AML-193 (cell line): Measurements from ENCODE around the gene SIX3.

Experiments used
- DNase-seq, 2 experiments: peaks; one replicate each; lab custom pipeline; 2025; lab: John Stamatoyannopoulos, UW

The SIX3 gene

GRCh38 chr2:44941551-44942234 is at the start of gene SIX3:
SIX3 (plus strand) TSS chr2:44941702; CDS start chr2:44942105, 403 bp downstream.
- no peak for DNase-seq

DNA sequence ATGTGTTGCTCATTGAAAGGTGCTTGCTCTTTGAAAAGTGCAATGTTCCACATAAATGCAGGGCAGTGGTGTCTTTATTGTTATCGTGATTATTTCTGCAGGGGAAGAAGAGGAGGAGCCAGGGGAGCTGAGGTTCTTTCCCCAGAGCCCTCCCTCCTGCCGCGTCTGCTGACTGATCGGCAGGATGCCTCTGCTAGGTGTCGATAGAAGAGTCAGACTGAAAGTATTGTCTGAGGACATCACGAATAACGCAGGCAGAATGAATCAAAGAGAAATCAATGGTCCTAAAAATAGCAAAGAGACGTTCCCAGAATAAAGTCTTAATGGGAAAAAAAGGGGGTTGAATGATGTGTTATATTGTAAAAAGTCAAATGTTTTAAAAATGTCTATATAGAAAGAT is 47.4 kb upstream of the SIX3 start:
- DNase-seq: no peak

GRCh38 chr2:44895061-44895460 is 46.4 kb upstream of the SIX3 start:
- no peak for DNase-seq

DNA sequence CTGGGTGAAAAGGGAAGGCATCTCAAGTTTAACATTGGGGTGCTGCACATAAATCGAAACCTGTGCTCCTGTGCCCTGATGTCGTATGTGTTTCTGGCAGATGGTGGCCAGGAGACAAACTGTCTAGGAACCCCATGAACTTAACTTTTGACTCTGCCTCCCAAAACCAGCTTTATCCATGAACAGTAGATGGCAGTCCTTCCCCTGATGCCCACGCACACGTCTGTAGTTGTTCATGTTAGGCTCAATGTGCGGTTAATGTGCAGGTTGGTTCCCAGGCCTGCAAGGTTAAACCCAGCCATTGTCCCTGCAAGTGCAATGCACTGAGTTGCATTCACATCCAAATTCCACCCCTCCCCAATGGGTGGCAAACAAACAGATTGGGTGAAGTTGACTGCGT is 44.1 kb upstream of the SIX3 start:
- DNase-seq: no peak

DNA sequence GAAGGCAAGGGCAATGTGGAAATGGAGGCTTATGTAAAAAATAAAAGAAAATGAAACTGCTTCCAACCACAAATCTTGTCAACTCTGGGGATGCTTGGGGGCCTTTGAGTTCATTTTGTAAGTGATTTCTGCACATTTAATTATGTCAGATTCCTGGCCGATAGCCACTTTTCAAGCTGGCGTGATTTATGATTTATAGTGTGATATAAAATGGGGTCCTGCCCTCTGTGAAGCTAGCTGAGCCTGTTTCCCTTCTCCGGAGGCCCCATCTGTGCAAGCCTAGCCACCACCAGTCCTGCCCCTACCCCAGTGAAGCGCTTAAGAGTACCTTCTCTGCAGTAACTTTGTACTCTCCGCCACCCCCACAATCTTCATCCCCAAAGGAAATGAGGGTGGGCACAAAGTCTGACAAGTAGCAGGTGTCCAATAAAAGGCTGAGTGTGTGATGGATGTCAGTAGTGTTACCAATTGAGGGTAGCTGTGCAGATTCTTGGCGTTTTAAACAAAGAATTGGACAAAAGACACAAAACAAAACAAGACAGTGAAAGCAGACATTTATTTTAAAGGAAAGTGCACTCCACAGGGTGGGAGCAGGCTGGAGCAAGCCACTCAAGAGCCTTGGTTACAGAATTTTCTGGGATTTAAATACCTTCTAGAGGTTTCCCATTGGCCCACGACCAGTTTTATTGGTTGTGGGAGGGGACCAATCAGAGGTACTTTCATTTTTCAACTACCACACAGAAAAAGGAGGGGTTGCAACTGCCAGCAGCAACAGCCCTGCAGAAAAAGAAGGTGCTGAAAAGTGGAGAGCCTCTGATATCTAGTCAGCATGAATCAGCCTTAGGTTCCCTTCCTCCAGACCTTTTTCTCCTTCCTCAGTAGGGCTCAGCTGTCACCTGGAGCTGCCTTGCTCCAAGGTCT is 39.0 kb upstream of the SIX3 start:
- no peak for DNase-seq

DNA sequence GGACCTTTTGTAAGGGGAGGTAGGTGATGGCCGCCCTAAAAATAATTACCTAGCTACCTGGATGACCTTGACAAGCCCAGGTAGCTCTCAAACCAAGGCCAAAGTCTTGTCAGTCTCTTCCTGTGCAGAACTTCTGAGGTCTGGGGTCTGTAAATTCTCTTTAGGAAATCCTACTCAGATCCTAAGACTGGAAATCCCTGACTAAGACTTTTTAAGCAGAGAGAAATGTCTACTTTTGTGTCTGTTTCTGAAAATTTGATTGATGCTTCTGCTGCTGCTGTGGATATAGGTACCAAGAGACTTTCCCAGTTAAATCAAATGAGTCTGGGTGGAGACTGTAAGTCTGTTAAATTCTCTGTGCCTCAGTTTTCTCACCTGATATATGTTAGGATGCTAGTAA is 36.9 kb upstream of the SIX3 start:
- no peak for DNase-seq

GRCh38 chr2:44906972-44907371 is 34.5 kb upstream of the SIX3 start:
- DNase-seq: no peak

DNA sequence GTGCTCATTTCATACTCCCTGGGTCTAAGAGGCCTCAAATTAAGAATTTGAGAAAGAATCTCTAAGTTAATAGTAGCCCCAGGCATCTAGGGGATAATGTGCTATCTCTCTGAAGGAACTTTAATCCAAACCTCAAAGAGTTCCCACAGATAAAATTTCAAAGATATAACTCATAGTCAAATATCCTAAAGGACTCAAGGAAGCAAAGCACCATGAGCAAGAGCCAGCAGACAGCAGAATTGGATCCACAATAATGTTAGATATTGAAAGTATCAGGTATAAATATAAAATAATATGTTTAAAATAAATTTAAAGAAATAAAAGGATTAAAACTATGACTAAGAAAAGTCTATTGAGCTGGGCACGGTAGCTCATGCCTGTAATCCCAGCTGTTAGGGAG is 31.7 kb upstream of the SIX3 start:
- DNase-seq: no peak

DNA sequence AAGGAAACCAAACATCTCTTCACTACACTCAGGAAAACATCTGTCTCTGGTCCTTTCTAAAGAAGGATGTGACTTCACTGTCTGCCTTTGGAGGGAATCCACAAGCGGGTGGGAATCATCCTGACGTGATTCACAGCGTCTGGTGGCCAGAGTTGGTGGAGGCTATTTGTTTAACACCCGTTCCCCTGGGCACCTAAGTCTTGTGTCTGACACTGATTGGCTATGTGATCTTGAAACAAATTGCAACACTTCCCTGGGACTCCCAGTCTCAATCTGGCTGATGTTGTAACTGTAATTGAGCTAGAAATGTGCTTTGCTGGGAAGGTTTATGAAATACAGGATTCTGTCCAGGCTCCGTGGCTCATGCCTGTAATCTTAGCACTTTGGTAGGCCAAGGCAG is 28.8 kb upstream of the SIX3 start:
- DNase-seq: no peak

GRCh38 chr2:44916291-44916690 is 25.2 kb upstream of the SIX3 start:
- no peak for DNase-seq

GRCh38 chr2:44918095-44918775 is 23.3 kb upstream of the SIX3 start:
- no peak for DNase-seq

DNA sequence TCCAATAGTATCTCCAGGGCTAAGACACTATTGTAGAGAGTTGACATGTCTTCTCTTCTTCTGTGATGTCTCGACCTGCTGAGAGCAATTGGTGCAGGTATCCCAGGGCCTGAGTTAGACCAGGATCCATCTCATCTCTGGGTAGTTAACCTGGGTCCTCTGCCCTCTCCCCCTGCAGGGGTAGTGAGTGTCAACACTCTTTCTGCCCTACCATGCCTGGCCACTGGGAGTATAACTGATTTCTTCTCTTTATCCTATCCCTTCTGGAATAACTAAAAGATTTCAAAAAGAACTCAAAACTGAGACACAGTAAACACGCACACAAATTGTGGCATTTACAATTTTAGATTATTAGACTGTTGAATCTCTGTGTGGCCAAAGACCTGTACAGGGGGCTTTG is 20.8 kb upstream of the SIX3 start:
- no peak for DNase-seq

DNA sequence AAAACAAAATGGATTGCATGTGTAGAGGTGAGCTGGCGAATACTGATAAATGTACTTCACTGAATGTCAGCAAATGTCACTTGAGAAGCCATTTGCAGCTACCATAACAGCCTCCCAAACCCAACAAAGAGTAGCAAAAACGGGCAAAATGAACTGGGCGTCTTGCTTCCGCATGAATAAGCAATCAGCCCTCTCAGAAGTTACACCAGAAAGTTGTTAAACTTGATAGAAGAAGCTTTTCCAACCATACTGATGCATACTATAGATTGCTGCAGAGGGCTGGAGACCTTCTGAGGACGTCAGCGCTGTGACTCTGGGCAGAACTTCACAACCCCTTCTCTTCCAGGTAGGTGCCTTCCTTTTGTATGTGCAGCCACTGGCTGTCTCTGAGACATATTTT is 18.7 kb upstream of the SIX3 start:
- no peak for DNase-seq

DNA sequence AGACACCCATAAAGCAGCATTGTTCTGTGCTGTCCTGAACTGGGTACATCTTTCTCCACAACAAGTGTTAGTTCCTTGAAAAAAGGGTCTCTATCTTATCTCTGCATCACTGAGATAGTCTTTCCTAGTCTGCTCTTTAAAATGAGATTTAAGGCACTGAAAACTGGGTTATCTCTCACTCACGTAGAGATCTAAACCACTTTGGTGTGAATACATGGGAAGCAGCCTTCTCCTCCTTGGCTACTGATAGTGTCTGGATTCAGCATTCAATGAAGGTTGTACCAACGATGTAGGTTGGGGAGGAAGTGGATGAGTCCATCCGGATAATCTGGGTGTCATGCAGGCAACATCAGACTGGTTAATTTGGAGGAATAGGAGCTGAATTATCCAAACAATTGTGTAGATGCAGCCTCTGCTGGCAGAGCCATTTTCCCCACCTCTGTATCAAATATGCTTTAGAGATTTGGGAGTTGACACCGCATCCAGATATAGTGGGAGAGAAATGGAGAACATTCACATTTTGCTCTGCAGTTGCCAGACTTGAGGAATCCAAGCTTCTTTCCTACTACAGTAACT is 15.9 kb upstream of the SIX3 start:
- DNase-seq: no peak

DNA sequence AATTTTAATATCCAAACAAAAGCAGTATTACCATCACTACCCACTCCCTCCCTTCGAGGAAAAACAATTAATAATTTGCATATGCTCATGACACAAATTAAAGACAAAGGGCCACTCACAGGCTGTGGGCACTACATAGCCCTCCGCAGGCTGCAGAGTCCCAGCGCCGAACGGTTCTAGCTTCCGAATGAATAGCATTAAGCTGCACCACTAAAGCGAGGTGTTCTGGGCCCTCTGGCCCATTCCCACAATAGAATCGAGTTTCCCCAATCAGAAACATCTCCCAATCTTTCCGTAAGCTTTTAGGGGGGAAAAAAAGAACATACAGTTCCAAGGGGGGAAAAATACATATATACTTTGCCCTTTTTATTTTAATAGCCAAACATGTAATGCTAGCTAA is 14.5 kb upstream of the SIX3 start:
- DNase-seq: no peak

- DNase-seq: no peak
Measured at GRCh38 chr2:44927985-44928482, 13.5 kb upstream of the SIX3 start.

DNA sequence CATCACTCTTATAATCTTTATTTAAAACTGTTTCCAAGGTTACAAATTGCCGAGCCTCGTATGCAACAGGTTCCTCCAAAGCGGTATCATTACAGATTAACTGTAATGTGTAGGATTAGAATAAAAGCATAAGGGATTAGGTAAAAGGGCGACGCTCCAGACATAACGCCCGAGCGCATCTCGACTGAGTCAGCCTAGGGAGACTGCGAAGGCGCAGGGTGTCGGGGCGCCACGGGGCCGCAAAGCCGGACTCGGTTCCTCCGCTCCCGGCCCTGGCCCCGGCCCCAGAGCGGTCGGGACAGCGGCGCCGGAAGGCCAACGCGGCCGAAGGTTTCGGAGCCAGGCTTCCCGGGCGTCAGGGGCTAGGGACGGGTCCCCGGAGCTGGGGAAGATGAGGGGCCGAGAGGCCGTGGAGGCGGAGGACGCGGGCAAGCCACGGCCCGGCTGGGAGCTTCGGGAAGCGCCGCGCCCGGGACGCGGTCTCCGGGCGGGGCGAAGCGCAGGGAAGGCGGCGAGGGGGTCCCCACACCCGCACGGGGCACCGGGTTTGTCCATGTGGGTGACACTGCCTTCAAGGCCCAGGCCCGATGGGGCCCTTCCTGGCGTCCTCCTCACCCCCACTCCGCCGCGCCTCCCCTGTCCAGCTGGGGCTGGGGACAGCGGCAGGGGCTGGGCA is 12.9 kb upstream of the SIX3 start:
- DNase-seq: no peak

DNA sequence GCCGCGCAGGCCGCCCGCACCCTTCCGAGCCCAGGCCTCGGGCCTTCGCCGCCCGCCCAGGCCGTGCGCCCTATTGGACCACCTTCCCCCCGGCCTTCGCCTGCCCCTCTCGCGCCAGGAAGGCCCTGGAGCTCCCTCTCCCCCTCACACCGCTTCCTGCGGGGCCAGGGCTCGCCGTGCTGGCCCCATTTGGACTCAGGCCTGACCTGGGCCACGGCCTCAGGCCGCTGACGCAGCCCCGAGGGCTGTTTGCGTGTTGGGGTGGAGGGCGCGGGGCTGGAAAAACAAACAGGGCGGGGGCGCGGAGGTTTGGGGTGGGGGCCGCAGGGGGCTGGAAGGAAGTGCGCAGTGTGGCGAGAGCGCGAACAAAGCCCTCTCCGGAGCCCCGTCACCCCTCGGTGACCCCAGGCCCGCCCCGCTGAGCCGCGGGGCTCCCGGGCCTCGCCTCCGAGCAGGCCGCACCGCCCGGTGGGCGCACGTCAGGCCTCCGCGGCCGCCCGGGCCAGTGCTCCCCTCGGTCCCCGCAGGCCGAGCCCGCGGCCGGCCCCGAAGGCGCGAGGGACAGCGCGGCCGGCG is 12.3 kb upstream of the SIX3 start:
- DNase-seq: no peak

GRCh38 chr2:44929735-44930273 is 11.7 kb upstream of the SIX3 start:
- no peak for DNase-seq

- no peak for DNase-seq
Measured at GRCh38 chr2:44930274-44931197, 11.0 kb upstream of the SIX3 start.
